NCI-H146 treated with DMSO at 0.1 percent for 48 hours (cell line): Measurements from ENCODE around the gene MSI2.
A peak's percentile ranks its signal among the peaks of the same experiment; 100 is the strongest.

Experiments
- DNase-seq: peaks from one replicate; lab custom pipeline; 2025; ENCODE audit not compliant: unreplicated experiment; lab: John Stamatoyannopoulos, UW

MSI2 gene

GRCh38 chr17:57338257-57338914 is 82.1 kb downstream of the MSI2 start:
- no peak for DNase-seq

GRCh38 chr17:57340160-57340981 is 84.0 kb downstream of the MSI2 start:
- no peak for DNase-seq

GRCh38 chr17:57341611-57342540 is 85.6 kb downstream of the MSI2 start:
- DNase-seq: no peak

GRCh38 chr17:57342963-57343589 is 86.8 kb downstream of the MSI2 start:
- no peak for DNase-seq

GRCh38 chr17:57343717-57344116 is 87.4 kb downstream of the MSI2 start:
- DNase-seq: no peak

- no peak for DNase-seq
These were observed 87.9 kb downstream of the MSI2 start for GRCh38 chr17:57344261-57344660.

GRCh38 chr17:57349541-57350247 is 93.4 kb downstream of the MSI2 start:
- no peak for DNase-seq

- no peak for DNase-seq
These were observed 93.9 kb downstream of the MSI2 start for GRCh38 chr17:57350266-57350665.

GRCh38 chr17:57352665-57353175 is 96.4 kb downstream of the MSI2 start:
- DNase-seq: no peak

GRCh38 chr17:57354673-57355072 is 98.3 kb downstream of the MSI2 start:
- no peak for DNase-seq

- no peak for DNase-seq
These were observed 99.0 kb downstream of the MSI2 start for GRCh38 chr17:57355090-57355859.

- DNase-seq: no peak
These were observed 99.9 kb downstream of the MSI2 start for GRCh38 chr17:57356153-57356718.

- DNase-seq: peak; percentile 52
These were observed 100.5 kb downstream of the MSI2 start for GRCh38 chr17:57356719-57357391.

- peak; percentile 25 for DNase-seq
These were observed 101.1 kb downstream of the MSI2 start for GRCh38 chr17:57357392-57357784.

GRCh38 chr17:57357830-57358430 is 101.6 kb downstream of the MSI2 start:
- DNase-seq: no peak

- DNase-seq: no peak
These were observed 103.9 kb downstream of the MSI2 start for GRCh38 chr17:57360266-57360665.

- no peak for DNase-seq
These were observed 106.7 kb downstream of the MSI2 start for GRCh38 chr17:57362797-57363556.
